ENCODE data around the gene CLEC18A.
"Not testable (repeated sequence)": the region's sequence is repeated elsewhere in the genome, so short reads cannot be mapped to it uniquely, and the experiment has no call there.

Gene CLEC18A

GRCh38 chr16:69951017-69951671, at the start of gene CLEC18A:
CLEC18A (plus strand) TSS chr16:69951334; CDS start chr16:69951367, 33 bp downstream.
- not testable (repeated sequence) for H4K20me1 ChIP-seq; H3K9ac ChIP-seq; H3K27me3 ChIP-seq; H3K9me3 ChIP-seq (replicated peaks in 1 of 11); H3K4me2 ChIP-seq; H3K4me1 ChIP-seq; H3K36me3 ChIP-seq; H3K4me3 ChIP-seq; H3K27ac ChIP-seq

GRCh38 chr16:69903865-69904415, 47.2 kb upstream of the CLEC18A start:
- H3K4me2 ChIP-seq: no peak overlapping the region
- H3K4me1 ChIP-seq: peaks cover 0 to 43% (median 29%) of the 10 kb centered on the region in 10 experiments; a peak in 16 of 20 replicates
- peaks cover 0 to 13% (median 0%) of the 10 kb centered on the region in 11 experiments; a peak in 3 of 22 replicates for H4K20me1 ChIP-seq
- H3K9ac ChIP-seq: no peak overlapping the region
- no peak overlapping the region for H3K4me3 ChIP-seq
- H3K9me3 ChIP-seq (replicated peaks in 1 of 11): peaks cover 0 to 24% (median 16%) of the 10 kb centered on the region in 11 experiments; a peak in 13 of 22 replicates
- no peaks in the 10 kb centered on the region for H3K27me3 ChIP-seq
- peaks cover 34 to 98% (median 54%) of the 10 kb centered on the region in 11 experiments for H3K36me3 ChIP-seq
- H3K27ac ChIP-seq: no peak overlapping the region
- TF ChIP-seq Cebpa-rat (IDR thresholded peaks at IDR 0.05): no peak

GRCh38 chr16:69904495-69905170, 46.5 kb upstream of the CLEC18A start:
- Histone ChIP-seq H3K4me3 (no peak overlapping the region), H3K9me3 (replicated peaks in 1 of 11) (peaks cover 0 to 28% (median 16%) of the 10 kb centered on the region in 11 experiments; a peak in 13 of 22 replicates), H3K27ac (peak overlapping the region in 1 of 11 experiments; percentile 9; a peak in 1 of 22 replicates), H3K9ac (no peak overlapping the region), H3K4me1 (peaks cover 0 to 50% (median 36%) of the 10 kb centered on the region in 10 experiments; a peak in 16 of 20 replicates), H3K4me2 (no peak overlapping the region), H4K20me1 (peaks cover 0 to 13% (median 0%) of the 10 kb centered on the region in 11 experiments; a peak in 3 of 22 replicates), H3K36me3 (peaks cover 39 to 98% (median 59%) of the 10 kb centered on the region in 11 experiments), H3K27me3 (no peaks in the 10 kb centered on the region)
- no peak for TF ChIP-seq Cebpa-rat (IDR thresholded peaks at IDR 0.05)

- H3K27me3 ChIP-seq: no peaks in the 10 kb centered on the region
- no peak for TF ChIP-seq Cebpa-rat (IDR thresholded peaks at IDR 0.05)
- H3K9ac ChIP-seq: no peak overlapping the region
Measured at GRCh38 chr16:69905171-69905555, 46.0 kb upstream of the CLEC18A start.

GRCh38 chr16:69906838-69907401, 44.2 kb upstream of the CLEC18A start:
- Histone ChIP-seq H3K4me2 (peak overlapping the region in 8 of 11 experiments; percentile 35 to 67 (median 50); a peak in 16 of 22 replicates), H3K4me3 (no peak overlapping the region), H3K9ac (peak overlapping the region in 4 of 11 experiments; percentile 10 to 66 (median 25); a peak in 6 of 22 replicates), H3K27me3 (no peaks in the 10 kb centered on the region), H4K20me1 (peaks cover 0 to 13% (median 0%) of the 10 kb centered on the region in 11 experiments; a peak in 2 of 22 replicates), H3K4me1 (peaks cover 0 to 73% (median 55%) of the 10 kb centered on the region in 10 experiments; a peak in 16 of 20 replicates), H3K36me3 (peaks cover 31 to 100% (median 54%) of the 10 kb centered on the region in 11 experiments), H3K27ac (peak overlapping the region in 5 of 11 experiments; percentile 9 to 81 (median 67); a peak in 7 of 22 replicates), H3K9me3 (replicated peaks in 1 of 11) (peaks cover 0 to 28% (median 16%) of the 10 kb centered on the region in 11 experiments; a peak in 13 of 22 replicates)
- peak in 4 of 11 experiments; percentile 43 to 83 (median 58); a peak in 7 of 22 replicates for TF ChIP-seq Cebpa-rat (IDR thresholded peaks at IDR 0.05)

More at GRCh38 chr16:69905171-69905555, 46.0 kb upstream of the CLEC18A start:
- H4K20me1 ChIP-seq: peaks cover 0 to 13% (median 0%) of the 10 kb centered on the region in 11 experiments; a peak in 3 of 22 replicates
- no peak overlapping the region for H3K4me2 ChIP-seq
- peaks cover 0 to 55% (median 41%) of the 10 kb centered on the region in 10 experiments; a peak in 16 of 20 replicates for H3K4me1 ChIP-seq
- H3K27ac ChIP-seq: peak overlapping the region in 2 of 11 experiments; percentile 9 to 81; a peak in 1 of 22 replicates
- H3K36me3 ChIP-seq: peaks cover 39 to 100% (median 59%) of the 10 kb centered on the region in 11 experiments
- peaks cover 0 to 28% (median 16%) of the 10 kb centered on the region in 11 experiments; a peak in 13 of 22 replicates for H3K9me3 ChIP-seq (replicated peaks in 1 of 11)
- no peak overlapping the region for H3K4me3 ChIP-seq

- Histone ChIP-seq H3K9ac (no peak overlapping the region), H3K4me2 (peak overlapping the region in 8 of 11 experiments; percentile 3 to 67 (median 53); a peak in 10 of 22 replicates), H3K4me1 (peaks cover 0 to 74% (median 55%) of the 10 kb centered on the region in 10 experiments; a peak in 16 of 20 replicates), H3K36me3 (peaks cover 18 to 95% (median 42%) of the 10 kb centered on the region in 11 experiments), H3K9me3 (replicated peaks in 1 of 11) (peaks cover 0 to 28% (median 16%) of the 10 kb centered on the region in 11 experiments; a peak in 13 of 22 replicates), H3K27ac (peak overlapping the region in 4 of 11 experiments; percentile 5 to 81 (median 69); a peak in 6 of 22 replicates), H3K4me3 (no peak overlapping the region), H3K27me3 (no peaks in the 10 kb centered on the region), H4K20me1 (peaks cover 0 to 13% (median 0%) of the 10 kb centered on the region in 11 experiments; a peak in 2 of 22 replicates)
- no peak for TF ChIP-seq Cebpa-rat (IDR thresholded peaks at IDR 0.05)
Measured at GRCh38 chr16:69909043-69909442, 42.1 kb upstream of the CLEC18A start.

GRCh38 chr16:69909760-69910159, 41.4 kb upstream of the CLEC18A start:
- Histone ChIP-seq H3K4me3 (no peak overlapping the region), H3K9me3 (replicated peaks in 1 of 11) (peaks cover 0 to 28% (median 14%) of the 10 kb centered on the region in 11 experiments; a peak in 13 of 22 replicates), H3K9ac (no peak overlapping the region), H3K4me2 (peak overlapping the region in 6 of 11 experiments; percentile 67 to 80 (median 71); a peak in 12 of 22 replicates), H3K36me3 (peaks cover 18 to 95% (median 39%) of the 10 kb centered on the region in 11 experiments), H4K20me1 (peaks cover 0 to 13% (median 0%) of the 10 kb centered on the region in 11 experiments; a peak in 2 of 22 replicates), H3K4me1 (peaks cover 0 to 72% (median 55%) of the 10 kb centered on the region in 10 experiments; a peak in 16 of 20 replicates), H3K27me3 (no peaks in the 10 kb centered on the region), H3K27ac (peak overlapping the region in 4 of 11 experiments; percentile 33 to 81 (median 54); a peak in 7 of 22 replicates)
- TF ChIP-seq Cebpa-rat (IDR thresholded peaks at IDR 0.05): no peak

GRCh38 chr16:69910964-69911363, 40.2 kb upstream of the CLEC18A start:
- Histone ChIP-seq H3K4me3 (no peak overlapping the region), H4K20me1 (peaks cover 0 to 13% (median 0%) of the 10 kb centered on the region in 11 experiments; a peak in 2 of 22 replicates), H3K27me3 (no peaks in the 10 kb centered on the region), H3K36me3 (peaks cover 11 to 94% (median 27%) of the 10 kb centered on the region in 11 experiments), H3K9me3 (replicated peaks in 1 of 11) (peaks cover 0 to 16% (median 3%) of the 10 kb centered on the region in 11 experiments; a peak in 9 of 22 replicates), H3K27ac (peak overlapping the region in 7 of 11 experiments; percentile 22 to 81 (median 29); a peak in 11 of 22 replicates), H3K4me1 (peaks cover 0 to 61% (median 53%) of the 10 kb centered on the region in 10 experiments; a peak in 16 of 20 replicates), H3K9ac (peak overlapping the region in 3 of 11 experiments; percentile 19 to 43 (median 25); a peak in 6 of 22 replicates), H3K4me2 (peak overlapping the region in 8 of 11 experiments; percentile 63 to 80 (median 71); a peak in 16 of 22 replicates)
- TF ChIP-seq Cebpa-rat (IDR thresholded peaks at IDR 0.05): no peak

Measured in BLaER1 treated with 17β-estradiol and CSF1 and Interleukin-3, amounts not matched to agents 10 nM and 100 nM (cell line).